GM18502 (cell line): Measurements from ENCODE around the gene EEF2K.

Experiments used
- ATAC-seq: cut with Tn5 transposase; IDR thresholded peaks from one replicate; pipeline ENCODE4 v1.9.1; 2021; ENCODE audit warnings: mild to moderate bottlenecking; ENCODE audit not compliant: unreplicated experiment, poor library complexity

EEF2K gene

GRCh38 chr16:22235839-22236745, 30.0 kb downstream of the EEF2K start:
- no peak for ATAC-seq

DNA sequence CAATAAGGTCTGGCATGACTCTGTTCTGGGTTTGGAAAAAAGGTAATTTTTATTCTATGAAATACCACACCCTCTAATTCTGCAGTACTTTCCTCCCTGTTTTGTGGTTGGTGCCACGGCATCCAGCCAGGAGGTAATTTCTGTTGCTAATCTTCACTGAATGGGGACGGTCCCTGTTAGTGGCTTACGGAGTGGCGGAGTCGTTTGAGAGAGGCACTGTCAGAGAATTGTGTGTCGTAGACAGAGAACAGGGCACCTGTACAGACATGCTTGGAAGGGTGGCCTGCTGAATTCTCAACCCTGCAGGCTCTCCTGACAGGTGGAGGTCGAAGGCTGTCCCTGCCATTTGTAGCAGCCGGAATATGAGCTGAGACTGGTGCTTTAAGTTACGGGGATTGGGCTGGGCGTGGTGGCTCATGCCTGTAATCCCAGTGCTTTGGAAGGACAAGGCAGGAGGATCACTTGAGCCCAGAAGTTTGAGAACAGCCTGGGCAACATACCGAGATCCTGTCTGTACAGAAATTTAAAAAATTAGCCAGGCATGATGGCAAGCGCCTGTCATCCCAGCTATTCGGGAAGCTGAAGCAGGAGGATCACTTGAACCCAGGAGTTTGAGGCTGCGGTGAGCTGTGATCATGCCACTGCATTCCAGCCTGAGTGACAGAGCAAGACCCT, 33.2 kb downstream of the EEF2K start:
- no peak for ATAC-seq

DNA sequence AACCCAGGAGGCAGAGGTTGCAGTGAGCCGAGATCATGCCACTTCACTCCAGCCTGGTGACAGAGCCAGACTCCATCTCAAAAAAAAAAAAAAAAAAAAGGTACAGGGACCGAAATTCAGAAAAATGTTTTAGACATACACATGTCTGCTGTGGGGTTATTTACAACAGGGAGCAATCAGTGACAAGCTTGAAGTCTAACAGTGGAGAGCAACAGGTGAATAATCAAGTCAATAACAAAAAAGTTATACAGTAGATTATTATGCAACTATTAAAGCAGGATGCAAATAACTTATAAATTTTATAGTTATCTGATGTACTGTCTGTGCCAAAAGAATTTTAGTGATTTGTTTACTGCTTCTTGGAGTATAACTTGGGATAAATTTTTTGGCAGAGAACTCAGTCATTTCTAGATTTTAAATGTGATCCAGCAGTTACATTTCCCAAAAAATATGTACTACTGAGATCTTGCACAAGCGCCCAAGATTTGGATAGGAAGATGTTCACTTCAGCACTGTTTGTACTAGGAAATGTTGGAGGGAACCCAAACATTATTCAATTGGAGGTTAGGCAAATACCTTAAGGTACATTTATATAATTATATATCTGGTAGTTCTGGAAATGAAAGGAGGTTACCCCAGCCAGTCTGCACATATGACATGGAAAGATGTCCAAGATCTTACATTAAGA, 34.1 kb downstream of the EEF2K start:
- no peak for ATAC-seq

DNA sequence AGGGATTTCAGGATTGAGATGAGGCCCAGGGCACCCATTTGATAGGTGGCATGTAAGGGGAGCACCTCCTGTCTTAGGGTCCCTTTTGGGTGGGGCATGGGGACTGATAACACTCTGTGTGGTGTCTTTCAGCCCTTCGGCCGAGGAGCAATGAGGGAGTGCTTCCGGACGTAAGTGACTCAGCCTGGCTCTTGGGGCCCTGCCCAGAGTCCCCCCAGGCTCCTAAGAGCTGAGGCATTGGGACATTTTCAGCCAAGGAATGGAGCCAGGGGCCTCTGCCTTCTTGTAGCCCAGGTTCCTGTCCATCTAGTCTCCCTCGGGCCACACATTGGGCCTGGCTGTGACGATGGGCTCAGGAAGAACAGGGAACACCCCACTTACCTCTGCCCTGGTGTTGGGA, 44.4 kb downstream of the EEF2K start:
- no peak for ATAC-seq

DNA sequence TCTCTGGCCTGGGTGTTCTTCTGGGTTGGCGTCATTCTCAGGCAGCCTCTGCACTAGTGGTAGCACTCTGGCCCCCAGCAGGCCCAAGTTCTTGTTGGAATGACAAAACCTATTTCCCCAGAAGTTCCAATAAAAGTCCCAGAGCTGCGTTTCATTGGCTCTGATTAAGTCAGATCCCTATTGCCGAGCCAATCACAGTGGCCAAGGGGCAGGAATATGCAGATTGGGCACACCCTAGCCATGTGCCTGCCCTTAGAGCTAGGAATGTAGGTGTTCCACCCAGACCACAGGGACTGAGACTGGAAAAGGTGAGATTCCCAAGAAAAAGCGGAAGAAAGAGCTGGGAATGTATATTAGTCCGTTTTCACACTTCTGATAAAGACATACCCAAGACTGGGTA, 46.2 kb downstream of the EEF2K start:
- no peak for ATAC-seq

DNA sequence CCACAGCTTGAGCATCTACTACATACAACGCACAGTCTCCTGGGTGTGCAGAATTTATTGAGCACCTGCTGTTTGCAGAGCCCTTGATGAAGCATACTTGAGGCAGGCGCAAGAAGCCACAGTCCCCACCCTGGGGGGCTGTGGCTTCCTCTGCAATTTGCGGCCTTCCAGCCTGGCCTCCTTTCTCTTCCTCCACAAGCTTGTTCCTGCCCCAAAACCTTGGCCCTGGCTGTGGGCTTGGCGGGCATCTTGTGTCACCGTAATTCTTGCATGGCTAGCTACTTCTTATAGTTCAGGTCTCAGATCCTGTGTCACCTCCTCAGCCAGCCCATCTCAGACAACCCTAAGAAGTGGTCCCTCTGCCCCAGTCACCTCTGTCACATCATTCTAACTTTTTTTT, 47.2 kb downstream of the EEF2K start:
- ATAC-seq, result no peak

DNA sequence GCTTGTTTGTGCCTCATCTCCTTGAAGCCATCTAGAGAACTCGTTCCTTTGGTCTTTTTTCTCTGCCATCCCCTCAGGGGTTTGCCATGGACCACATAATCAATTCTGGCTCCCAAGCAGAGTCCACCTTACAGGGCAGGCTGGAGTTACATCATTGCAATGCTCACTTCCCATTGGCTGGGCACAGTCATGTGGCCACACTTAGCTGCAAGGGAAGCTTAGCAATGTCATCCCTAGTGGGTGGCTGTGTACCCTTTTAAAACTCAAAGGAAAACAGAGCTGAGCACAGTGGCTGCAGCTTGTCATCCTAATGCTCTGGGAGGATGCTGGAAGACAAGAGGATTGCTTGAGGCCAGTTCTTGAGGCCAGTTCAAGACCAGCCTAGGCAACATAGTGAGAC, 49.3 kb downstream of the EEF2K start:
- no peak for ATAC-seq

- ATAC-seq, result no peak
Measured at GRCh38 chr16:22257440-22257839, 51.4 kb downstream of the EEF2K start.

DNA sequence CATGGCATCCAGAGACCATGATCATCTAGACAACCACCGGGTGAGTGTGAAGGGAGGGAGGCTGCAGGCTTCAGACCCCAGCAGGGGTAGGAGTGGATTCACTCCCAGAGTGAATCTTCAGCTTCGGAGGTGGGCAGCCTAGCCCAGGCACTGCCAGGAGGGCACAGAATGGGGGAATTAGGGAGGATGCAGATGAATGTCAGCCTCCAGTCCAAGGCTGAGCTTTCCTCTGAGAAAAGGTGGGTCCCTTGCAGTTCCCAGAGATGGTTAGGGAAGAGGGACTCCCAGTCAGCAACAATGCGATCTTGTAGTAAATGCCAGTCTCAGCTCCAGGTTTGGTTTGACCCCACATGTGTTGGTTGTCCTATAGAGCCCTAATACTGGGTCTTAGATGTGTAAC, 54.4 kb downstream of the EEF2K start:
- no peak for ATAC-seq

DNA sequence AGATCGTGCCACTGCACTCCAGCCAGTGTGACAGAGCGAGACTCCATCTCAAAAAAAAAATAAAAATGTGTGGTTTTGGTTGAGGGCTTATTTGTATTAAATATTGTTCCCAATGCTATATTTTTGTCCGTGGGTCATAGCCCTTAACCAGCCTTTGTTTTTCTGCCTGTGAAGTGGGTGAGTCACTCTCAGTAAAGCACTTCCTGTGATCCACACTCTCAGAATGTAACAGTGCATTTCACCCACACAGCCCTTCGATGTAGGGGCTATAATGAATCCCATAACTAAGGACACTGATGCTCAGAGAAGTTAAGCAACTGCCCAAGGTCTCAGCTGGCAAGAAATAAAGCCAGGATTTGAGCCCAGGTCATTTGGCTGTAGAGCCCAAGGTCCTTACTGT, 56.4 kb downstream of the EEF2K start:
- ATAC-seq, result no peak

DNA sequence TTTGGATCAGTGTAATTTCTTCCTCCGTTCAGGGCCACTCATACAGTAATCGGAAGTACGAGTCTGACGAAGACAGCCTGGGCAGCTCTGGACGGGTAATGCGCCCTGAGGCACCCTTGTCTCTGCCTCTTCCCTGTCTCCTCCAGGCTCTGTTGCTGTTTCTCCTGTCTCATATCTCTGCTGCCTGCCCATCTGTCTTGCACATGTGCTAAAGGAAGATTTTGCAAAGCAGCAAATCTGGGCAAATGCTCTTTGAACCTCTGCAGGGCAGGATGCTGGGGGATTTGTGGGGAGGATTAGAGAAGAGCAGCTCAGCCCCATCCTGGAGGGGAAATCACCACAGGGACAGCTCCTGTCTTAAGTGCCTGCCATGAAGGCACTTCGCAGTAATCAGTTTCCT, 58.7 kb downstream of the EEF2K start:
- ATAC-seq, result no peak

- ATAC-seq, result no peak
Measured at GRCh38 chr16:22265351-22265750, 59.3 kb downstream of the EEF2K start.

GRCh38 chr16:22266546-22266945, 60.5 kb downstream of the EEF2K start:
- no peak for ATAC-seq

DNA sequence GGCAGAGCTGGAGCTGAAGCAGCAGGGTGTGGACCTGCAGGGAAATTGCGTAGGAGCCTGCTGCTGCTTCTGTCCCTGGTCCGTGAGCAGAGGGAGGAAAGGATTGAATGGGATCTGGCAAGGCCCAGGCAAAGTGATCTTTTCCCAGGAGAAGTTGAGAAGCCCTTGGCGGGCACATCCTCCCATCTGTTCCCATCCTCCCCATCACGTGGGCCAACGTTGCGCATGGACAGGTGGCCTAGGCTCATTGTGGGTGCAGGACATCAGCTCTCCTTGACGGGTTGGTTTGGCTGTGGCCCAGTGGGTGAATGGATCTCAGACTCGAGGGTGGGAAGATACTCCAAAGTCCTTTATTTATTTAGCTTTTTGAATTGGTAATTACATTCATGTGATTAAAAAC, 61.7 kb downstream of the EEF2K start:
- ATAC-seq, result no peak

GRCh38 chr16:22270525-22270924, 64.4 kb downstream of the EEF2K start:
- ATAC-seq, result no peak

DNA sequence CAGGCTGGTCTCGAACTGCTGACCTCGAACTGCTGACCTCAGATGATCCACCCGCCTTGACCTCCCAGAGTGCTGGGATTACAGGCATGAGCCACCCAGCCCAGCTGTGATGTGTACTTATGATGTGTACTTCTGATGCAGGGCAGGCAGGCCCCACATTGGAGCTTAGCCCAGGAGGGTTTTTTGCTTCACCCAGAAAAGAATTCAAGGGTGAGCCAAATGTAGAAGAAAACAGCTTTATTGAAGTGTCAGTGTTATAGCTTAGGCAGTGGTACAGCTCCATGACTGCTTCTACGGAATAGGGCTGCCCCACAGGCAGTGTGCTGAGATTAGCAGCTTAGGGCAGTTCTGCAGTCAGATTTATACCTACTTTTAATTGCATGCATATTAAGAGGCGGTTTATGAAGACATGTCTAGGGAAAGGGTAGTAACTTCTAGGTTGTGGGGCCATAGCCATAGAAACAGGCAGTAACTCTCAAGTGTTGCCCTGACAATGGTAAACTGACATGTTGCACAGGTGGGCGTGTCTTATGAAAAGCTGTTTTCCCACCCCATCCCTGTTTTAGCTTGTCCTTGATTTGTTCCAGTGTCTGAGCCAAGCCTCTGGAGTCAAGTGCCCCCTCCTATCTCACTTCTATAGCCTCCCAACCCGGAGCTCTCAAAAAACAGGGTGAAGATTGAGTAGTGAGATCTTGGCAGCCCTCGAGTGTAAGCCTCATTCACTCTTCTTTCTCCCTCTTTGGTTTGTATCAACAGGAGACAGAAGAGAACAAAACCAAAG, 67.0 kb downstream of the EEF2K start:
- ATAC-seq, result no peak

DNA sequence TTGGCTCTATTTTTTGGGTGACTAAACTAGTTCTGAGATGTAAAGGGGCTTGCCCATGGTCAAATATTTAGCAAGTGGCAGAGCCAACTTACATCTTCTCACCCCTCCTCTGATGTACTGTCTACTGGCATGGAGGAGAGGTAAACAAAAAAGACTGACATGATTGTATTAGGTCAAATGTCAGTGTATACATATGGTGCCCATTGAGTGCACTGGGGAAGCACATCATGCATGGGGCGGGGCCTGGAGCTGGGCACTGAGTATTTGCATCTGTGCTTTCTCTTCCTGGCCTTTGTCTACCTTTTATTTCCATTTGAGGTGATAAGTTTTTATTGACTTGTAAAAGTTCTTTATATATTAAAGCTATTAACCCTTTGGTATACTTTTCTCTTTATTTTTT, 68.8 kb downstream of the EEF2K start:
- no peak for ATAC-seq

DNA sequence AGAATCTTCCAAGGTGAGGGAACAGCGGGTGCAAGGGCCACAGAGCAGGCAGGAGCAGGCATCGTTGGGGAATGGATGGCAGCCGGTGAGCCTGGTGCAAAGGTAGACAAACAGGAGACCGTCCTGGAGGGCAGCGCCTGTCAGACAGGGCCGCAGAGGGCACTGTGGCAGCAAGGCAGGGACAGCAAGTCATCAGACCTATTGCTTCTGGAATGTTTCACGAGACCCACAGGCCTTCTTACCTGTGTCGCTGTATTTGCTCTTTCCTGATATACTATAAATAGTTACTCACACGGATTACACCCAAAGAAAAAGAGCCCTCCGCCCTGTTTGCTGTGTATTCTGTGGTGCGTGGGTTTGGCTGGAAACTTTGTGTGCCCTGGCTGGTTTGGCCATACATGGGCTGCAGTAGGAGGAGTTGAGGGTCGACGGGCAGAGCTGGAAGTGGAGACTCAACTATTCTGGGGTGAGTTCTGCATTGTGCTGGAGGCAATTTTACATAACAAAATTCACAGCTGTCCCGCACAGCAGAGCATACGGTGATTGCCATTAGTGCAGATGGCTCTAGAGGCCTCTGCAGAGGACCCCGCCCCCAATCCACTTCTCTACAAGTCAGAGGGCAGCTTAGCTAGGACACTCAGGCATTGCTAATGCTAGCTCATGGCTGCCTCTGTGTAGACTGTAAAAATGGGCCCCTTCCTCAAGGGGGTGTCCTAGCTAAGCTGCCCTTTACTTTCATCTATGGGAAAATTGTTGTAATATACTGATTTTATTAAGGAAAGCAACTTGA, 72.6 kb downstream of the EEF2K start:
- no peak for ATAC-seq

- no peak for ATAC-seq
Measured at GRCh38 chr16:22282254-22282892, 76.3 kb downstream of the EEF2K start.
